ENCODE data around the gene ATP2B2. TPM values are rescaled to one million over a fixed set of nuclear protein-coding genes. Genes with fewer than 3 reads are reported as not detected.

Gene ATP2B2
- total and polyA plus RNA-seq, 2 experiments from 2014 or later = 0.42 to 0.63 TPM

DNA sequence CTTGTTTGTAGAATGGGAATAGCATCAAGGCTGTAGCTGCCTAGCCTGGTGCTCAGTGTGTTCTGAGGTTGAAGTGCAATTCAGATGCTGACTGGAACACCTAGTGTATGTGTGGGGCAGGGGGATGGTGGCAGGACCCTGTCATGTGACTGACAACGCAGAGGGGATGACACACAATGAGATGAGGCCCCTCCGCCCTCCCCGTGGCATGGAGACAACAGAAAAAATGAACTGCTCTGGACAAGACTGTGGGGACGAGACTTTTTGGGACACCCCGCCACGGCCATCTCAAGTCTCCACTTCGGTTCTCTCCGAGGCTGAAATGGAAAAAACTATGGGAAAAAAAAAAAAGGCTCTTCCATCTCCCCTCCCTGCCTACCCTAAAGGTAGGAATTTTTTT is 174.1 kb downstream of the ATP2B2 start (continued):
- TF ChIP-seq, protein P1, sequence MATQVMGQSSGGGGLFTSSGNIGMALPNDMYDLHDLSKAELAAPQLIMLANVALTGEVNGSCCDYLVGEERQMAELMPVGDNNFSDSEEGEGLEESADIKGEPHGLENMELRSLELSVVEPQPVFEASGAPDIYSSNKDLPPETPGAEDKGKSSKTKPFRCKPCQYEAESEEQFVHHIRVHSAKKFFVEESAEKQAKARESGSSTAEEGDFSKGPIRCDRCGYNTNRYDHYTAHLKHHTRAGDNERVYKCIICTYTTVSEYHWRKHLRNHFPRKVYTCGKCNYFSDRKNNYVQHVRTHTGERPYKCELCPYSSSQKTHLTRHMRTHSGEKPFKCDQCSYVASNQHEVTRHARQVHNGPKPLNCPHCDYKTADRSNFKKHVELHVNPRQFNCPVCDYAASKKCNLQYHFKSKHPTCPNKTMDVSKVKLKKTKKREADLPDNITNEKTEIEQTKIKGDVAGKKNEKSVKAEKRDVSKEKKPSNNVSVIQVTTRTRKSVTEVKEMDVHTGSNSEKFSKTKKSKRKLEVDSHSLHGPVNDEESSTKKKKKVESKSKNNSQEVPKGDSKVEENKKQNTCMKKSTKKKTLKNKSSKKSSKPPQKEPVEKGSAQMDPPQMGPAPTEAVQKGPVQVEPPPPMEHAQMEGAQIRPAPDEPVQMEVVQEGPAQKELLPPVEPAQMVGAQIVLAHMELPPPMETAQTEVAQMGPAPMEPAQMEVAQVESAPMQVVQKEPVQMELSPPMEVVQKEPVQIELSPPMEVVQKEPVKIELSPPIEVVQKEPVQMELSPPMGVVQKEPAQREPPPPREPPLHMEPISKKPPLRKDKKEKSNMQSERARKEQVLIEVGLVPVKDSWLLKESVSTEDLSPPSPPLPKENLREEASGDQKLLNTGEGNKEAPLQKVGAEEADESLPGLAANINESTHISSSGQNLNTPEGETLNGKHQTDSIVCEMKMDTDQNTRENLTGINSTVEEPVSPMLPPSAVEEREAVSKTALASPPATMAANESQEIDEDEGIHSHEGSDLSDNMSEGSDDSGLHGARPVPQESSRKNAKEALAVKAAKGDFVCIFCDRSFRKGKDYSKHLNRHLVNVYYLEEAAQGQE (IDR thresholded peaks at IDR 0.05; ENCODE audit: unreplicated experiment) = no peak
- TF ChIP-seq, protein P2, sequence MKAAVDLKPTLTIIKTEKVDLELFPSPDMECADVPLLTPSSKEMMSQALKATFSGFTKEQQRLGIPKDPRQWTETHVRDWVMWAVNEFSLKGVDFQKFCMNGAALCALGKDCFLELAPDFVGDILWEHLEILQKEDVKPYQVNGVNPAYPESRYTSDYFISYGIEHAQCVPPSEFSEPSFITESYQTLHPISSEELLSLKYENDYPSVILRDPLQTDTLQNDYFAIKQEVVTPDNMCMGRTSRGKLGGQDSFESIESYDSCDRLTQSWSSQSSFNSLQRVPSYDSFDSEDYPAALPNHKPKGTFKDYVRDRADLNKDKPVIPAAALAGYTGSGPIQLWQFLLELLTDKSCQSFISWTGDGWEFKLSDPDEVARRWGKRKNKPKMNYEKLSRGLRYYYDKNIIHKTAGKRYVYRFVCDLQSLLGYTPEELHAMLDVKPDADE (IDR thresholded peaks at IDR 0.05) = no peak
- TF ChIP-seq, protein P3, sequence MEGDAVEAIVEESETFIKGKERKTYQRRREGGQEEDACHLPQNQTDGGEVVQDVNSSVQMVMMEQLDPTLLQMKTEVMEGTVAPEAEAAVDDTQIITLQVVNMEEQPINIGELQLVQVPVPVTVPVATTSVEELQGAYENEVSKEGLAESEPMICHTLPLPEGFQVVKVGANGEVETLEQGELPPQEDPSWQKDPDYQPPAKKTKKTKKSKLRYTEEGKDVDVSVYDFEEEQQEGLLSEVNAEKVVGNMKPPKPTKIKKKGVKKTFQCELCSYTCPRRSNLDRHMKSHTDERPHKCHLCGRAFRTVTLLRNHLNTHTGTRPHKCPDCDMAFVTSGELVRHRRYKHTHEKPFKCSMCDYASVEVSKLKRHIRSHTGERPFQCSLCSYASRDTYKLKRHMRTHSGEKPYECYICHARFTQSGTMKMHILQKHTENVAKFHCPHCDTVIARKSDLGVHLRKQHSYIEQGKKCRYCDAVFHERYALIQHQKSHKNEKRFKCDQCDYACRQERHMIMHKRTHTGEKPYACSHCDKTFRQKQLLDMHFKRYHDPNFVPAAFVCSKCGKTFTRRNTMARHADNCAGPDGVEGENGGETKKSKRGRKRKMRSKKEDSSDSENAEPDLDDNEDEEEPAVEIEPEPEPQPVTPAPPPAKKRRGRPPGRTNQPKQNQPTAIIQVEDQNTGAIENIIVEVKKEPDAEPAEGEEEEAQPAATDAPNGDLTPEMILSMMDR (conservative IDR thresholded peaks at IDR 0.05; ENCODE audit: low read depth in 2 of 2) = no peak
- TF ChIP-seq EZH2 (IDR thresholded peaks at IDR 0.05; ENCODE audit: low read depth, unreplicated experiment) (no peak), STAT1 (IDR thresholded peaks at IDR 0.05; ENCODE audit: unreplicated experiment) (no peak), EZH2phosphoT487 (IDR thresholded peaks at IDR 0.05; ENCODE audit: unreplicated experiment) (no peak), ZNF331 (CRISPR knock-in tag; IDR thresholded peaks at IDR 0.05; ENCODE audit: low read depth) (no peak), NANOG (IDR thresholded peaks at IDR 0.05; ENCODE audit: borderline replicate concordance) (no peak), ZNF114 (CRISPR knock-in tag; IDR thresholded peaks at IDR 0.05) (no peak)

DNA sequence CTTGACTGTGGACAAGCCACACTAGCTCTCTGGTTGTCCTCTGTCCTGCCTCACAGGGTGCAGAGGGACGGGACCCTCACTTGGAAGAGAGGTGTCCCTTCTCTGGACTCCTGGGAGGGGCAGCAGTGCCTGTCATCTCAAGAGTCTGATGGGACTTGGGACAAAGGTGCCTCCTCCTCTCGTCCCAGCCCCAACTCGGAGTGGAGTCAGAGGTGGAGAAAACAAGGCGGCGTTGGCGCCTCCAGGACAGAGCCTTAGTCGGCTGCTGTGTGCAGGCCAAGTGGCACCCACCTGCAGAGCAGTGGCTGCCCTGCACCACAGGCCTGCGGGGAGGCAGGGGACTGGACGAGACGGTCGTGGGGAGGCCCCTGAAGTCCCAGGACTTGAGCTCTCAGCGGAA is 175.1 kb downstream of the ATP2B2 start:
- Mint-ChIP-seq H3K36me3 (ENCODE audit: low read depth) (no peaks in the 10 kb centered on the region), H3K4me1 (peaks cover 7% of the 10 kb centered on the region; the same call in 1 of the 3 replicates), H3K4me3 (no peak overlapping the region), H3K27ac (no peak overlapping the region), H3K9me3 (no peaks in the 10 kb centered on the region), H3K27me3 (ENCODE audit: insufficient read depth, low read depth, poor library complexity) (peaks cover 8% of the 10 kb centered on the region)
- no peaks in the 10 kb centered on the region for H3K27me3 ChIP-seq (ENCODE audit: insufficient read depth)
- H3K79me2 ChIP-seq (replicated peaks; ENCODE audit: insufficient read depth) = no peaks in the 10 kb centered on the region
- no peak overlapping the region for H3K4me2 ChIP-seq
- H2AFZ ChIP-seq = no peak overlapping the region
- H3K4me1 ChIP-seq (ENCODE audit: insufficient read depth) = no peaks in the 10 kb centered on the region
- no peak overlapping the region for H3K4me3 ChIP-seq
- H3K9me2 ChIP-seq (ENCODE audit: insufficient read depth) = no peaks in the 10 kb centered on the region
- TF ChIP-seq JUNB (IDR thresholded peaks at IDR 0.05; ENCODE audit: unreplicated experiment) (no peak), NANOG (IDR thresholded peaks at IDR 0.05; ENCODE audit: borderline replicate concordance) (no peak), CREB1 (CRISPR knock-in tag; IDR thresholded peaks at IDR 0.05; ENCODE audit: low read depth) (no peak), ZNF114 (CRISPR knock-in tag; IDR thresholded peaks at IDR 0.05) (no peak)
- TF ChIP-seq, protein P3 (conservative IDR thresholded peaks at IDR 0.05; ENCODE audit: low read depth in 2 of 2) = no peak
- TF ChIP-seq, protein P1 (IDR thresholded peaks at IDR 0.05; ENCODE audit: unreplicated experiment) = no peak
- no peaks in the 10 kb centered on the region for H3F3A ChIP-seq (replicated peaks; ENCODE audit: low read depth)
- no peak for ATAC-seq
- DNase-seq (ENCODE audit: low spot score) = no peak
- H3K36me3 ChIP-seq (ENCODE audit: insufficient read depth) = no peaks in the 10 kb centered on the region
- H3K27ac ChIP-seq (ENCODE audit: low read depth) = no peak overlapping the region
- H4K20me1 ChIP-seq (replicated peaks; ENCODE audit: insufficient read depth) = no peaks in the 10 kb centered on the region

Data from GM23338 (cell line).